Suppressor macrophage treated with lipopolysaccharide for 1 hour (primary cell): ENCODE results near the gene PPP1R8.
"Not testable (repeated sequence)": the region's sequence is repeated elsewhere in the genome, so short reads cannot be mapped to it uniquely, and the experiment has no call there.

Source experiments
- DNase-seq, 3 donors: peaks; one replicate each; pipeline ENCODE4 v3.0.0-alpha.2; 2020 to 2022

PPP1R8 gene

GRCh38 chr1:27833470-27833869 lies 2.9 kb downstream of the PPP1R8 start:
- DNase-seq: no peak

DNA sequence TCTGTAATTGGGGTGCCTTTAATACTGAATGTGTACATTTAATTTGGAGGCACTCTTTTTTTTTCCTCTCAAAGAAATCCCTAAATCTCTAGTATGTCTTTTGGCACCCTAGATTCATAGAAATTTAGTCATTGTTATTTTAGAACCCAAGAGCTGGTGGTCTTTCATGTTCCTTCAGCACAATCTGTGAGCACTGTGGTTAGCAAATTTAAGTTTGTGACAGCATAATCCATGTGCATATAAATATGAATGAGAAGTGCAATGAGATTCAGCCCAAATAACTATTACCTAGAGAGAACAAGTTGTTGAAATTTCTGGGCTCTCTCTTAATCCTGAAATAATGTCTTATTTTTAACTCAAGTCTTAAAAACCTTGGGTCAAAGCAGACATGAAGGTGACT lies 4.5 kb downstream of the PPP1R8 start:
- DNase-seq: no peak

- no peak for DNase-seq
Observed at GRCh38 chr1:27835501-27835900, 4.9 kb downstream of the PPP1R8 start.

- no peak for DNase-seq
Observed at GRCh38 chr1:27849951-27850350, 19.4 kb downstream of the PPP1R8 start.

- DNase-seq: no peak
Observed at GRCh38 chr1:27855085-27855484, 24.5 kb downstream of the PPP1R8 start.

DNA sequence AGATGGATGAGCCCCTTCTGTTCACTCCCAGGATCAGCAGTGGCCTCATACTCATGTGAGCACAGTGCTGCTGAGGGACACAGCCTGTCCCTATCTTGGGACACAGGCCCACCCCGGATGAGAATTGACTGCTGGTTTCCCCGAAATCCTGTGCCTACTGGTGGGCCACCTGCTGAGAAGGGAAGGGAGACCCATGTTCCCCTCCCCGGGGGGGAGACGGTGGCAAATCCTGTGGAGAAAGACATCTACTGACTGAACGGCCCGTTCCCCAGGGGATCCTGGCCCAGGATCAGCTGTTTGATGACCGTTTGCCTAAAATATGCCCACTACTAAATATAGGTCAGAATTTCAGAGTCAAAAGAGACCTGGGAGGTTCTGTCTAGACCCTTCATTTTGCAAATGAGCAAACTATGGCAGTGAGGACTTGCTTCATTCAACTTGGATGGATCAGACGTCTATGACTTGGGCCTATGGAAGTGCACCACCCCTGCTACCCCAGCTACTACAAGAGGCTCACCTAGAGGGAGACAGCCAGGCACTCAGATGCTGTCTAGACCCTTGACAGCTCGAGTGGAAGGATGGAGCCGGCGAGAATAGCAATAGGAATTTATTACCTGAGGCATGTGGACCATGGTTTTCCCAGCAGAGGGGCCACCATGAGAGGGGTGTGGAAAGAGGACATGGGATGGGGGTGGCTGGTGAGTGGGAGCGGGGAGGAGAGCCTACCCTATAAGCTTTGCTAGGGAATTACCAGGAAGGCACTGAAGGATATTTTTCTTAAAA lies 26.2 kb downstream of the PPP1R8 start:
- DNase-seq: no peak

DNA sequence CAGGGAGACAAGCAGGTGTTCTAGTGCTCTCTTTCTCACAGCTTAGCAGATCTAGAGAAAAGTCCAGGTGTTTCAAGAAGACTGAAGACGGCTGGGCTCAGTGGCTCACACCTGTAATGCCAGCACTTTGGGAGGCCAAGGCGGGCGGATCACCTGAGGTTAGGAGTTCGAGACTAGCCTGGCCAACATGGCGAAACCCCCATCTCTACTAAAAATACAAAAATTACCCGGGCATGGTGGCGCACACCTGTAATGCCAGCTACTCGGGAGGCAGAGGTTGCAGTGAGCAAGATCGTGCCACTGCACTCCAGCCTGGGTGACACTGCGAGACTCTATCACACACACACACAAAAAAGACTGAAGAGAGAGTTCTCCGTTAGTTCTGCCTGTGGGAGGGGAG lies 27.0 kb downstream of the PPP1R8 start:
- DNase-seq: not testable (repeated sequence)

DNA sequence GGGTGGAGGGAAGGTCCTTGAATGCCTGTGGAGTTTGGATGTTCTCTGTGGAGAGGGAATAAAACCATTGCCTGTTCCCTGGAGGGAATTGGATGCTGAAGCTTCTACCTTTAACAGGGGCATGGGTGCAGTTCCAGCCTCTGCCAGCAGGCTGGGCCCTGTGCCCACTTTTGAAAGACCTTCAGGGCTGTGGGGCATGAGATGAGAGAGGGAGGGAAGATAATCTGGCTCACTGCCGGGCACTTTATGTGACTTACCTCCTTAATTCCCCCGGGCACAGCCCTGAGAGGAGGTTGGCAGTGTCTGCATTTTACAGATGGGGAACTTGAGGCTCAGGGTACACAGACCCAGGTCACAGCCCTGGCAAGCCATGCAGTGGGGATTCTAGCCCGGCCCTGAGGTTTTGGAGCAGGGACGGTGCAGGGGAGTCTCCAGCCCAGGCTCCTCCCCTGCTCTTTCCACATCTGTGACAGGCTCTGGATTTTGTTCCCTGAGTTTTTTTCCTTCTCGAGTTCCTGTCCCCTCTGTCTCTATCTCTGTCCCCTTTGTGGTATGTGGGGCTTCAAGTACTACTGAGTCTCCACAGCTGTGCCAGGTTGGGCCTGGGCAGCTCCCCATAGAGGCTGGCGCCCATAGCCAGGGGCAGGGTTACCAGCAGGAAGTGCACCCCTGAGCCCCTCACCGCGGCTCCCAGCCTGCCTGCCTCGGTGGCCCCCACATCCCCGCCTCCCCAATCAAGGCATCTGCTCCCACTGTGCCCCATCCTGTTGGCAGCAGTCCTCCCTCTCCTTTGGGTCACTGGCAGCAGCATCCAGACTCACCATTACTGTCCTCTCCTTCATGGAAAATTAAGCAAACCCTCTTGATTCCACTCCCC lies 27.7 kb downstream of the PPP1R8 start:
- DNase-seq: peak; percentile 89 to 91 (median 91)

- DNase-seq: peak in 1 of 3 donors; percentile 49
Observed at GRCh38 chr1:27858949-27859576, 28.5 kb downstream of the PPP1R8 start.

DNA sequence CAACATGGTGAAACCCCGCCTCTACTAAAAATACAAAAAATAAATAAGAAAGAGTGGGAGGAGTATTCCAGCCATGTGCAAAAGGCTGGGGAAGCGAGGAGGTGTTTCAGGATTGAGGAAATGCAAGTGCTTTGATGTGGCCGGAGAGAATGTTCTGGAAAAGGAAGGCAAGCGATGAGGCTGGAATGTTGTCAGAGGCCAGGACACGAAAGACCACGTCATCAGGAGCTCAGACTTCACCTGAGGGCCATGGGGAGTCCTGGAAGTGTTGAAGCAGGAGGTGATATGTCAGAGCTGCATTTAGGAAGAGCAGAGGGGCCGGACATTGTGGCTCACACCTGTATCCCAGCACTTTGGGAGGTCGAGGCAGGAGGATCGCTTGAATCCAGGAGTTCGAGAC lies 30.9 kb downstream of the PPP1R8 start:
- DNase-seq: no peak

- DNase-seq: no peak
Observed at GRCh38 chr1:27862004-27862403, 31.4 kb downstream of the PPP1R8 start.

- DNase-seq: peak; percentile 95 to 99 (median 97)
Observed at GRCh38 chr1:27862671-27863537, 32.3 kb downstream of the PPP1R8 start.

DNA sequence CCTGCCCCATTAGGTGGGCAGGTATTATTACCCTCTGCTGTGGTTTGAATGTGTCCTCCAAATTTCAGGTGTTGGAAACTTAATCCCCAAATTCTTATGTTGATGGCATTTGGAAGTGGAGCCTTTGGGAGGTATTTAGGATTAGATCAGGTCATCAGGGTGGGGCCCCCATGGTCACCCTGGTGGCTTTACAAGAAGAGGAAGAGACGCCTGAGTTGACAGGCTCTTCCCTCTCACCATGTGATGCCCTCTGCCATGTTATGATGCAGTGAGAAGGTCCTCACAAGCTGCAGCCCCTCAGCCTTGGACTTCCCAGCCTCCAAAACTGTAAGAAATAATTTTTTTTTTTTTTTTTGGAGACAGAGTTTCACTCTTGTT lies 32.9 kb downstream of the PPP1R8 start:
- peak; percentile 55 to 76 (median 73) for DNase-seq

DNA sequence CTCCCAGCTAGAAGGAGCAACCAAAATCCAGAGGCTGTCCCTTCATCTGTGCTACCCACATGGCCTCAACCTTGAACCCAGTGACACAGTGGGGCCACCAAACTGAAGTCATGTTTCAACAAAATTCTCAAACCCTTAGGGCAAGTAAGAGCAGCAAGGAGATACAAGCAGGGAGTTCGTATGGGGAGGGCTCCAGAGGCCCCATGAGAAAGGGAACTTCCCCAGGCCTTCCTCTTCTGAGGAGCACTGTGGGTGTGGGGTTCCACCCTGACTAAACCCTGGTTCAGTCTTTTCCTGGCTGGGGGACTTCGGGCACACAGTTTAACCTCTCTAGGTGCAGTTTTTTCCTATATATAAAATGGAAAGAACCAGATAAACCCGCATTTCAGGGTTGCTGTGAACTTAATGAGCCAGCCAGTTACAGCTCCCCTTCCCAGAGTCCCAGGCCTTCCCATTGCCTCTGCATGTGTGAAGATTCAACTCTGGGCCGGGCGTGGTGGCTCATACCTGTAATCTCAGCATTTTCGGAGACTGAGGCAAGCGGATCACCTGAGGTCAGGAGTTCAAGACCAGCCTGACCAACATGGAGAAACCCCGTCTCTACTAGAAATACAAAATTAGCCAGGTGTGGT lies 33.8 kb downstream of the PPP1R8 start:
- peak; percentile 92 to 95 (median 94) for DNase-seq

DNA sequence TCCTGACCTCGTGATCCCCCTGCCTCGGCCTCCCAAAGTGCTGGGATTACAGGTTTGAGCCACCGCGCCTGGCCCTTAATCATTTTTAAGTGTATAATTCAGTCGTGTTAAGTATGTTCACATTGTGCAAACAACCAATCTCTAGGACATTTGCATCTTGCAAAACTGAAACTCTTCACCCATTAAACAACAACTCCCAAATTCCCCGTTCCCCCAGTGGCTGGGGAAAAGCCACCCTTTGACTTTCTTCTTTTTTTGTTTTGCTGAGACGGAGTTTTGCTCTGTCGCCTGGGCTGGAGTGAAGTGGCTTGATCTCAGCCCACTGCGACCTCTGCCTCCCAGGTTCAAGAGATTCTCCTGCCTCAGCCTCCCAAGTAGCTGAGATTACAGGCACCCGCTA lies 35.2 kb downstream of the PPP1R8 start:
- peak; percentile 85 to 88 (median 86) for DNase-seq

DNA sequence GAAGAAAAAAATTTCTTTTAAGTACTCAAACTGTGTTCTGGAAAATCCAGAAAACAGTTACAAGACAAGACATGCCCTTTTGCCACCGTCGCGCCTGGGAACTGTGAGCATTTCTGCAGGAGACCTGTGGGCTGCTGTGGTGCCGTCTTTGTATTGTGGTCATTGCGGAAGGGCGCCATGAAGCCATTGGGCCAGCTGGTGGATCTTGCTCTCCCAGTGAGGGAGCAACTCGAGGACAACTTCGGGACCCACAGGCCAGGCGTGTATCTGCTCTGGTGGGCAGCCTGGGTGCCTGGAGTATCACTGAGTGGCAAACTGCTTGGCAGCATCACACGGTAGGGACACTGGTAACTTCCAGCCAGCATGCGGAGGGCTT lies 38.0 kb downstream of the PPP1R8 start:
- no peak for DNase-seq

DNA sequence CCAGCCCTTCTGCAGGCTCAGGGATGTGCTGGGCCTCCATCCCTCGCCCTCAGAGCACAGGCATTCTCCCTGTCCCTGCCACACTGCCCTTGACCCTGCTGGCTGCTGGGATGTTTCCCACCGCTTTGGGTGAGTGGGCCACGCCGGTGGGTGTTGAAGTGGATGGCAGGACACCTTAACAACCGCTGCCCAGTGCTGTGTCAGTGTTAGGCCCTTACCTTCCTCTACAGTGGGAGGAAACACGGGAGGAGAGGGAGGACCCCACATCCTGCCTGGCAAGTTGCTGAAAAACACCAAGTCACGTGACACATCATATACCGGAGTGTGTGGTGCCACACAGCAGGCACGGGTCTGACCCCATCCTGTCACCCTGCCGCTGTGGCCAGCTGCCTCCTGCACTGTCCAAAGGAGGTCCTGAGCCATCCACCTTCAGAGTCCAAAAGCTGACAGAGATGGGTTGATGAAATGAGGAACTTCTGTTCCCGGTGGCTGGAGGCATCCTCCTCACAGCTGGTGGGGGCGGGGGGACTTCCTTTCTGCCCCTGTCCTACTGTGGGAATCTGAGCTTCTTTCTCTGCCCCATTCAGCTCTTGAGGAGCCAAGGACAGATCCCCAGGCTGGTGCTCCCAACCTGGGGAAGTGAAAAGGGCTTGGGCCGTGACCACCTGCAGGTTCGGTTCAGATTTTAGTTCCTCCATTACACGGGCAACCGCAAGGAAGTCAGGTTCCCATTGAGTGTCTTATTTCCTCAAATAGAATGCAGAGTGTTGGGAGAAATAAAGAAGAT lies 38.5 kb downstream of the PPP1R8 start:
- peak; percentile 70 to 81 (median 71) for DNase-seq

GRCh38 chr1:27869719-27870085 lies 39.1 kb downstream of the PPP1R8 start:
- no peak for DNase-seq

DNA sequence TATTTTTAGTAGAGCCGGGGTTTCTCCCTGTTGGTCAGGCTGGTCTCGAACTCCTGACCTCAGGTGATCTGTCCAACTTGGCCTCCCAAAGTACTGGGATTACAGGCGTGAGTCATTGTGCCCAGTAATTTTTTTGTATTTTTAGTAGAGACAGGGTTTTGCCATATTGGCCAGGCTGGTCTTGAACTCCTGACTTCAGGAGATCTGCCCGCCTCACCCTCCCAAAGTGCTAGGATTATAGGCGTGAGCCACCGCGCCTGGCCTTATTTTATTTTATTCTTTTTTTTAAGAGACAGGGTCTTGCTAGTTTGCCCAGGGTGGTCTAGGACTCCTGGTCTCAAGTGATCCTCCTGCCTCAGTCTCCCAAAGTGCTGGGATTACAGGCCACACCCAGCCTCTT lies 40.5 kb downstream of the PPP1R8 start:
- DNase-seq: not testable (repeated sequence)

GRCh38 chr1:27872059-27872801 lies 41.6 kb downstream of the PPP1R8 start, which contains the start of gene THEMIS2:
THEMIS2 (plus strand) TSS chr1:27872544; CDS start chr1:27872572, 28 bp downstream.
- DNase-seq: peak; percentile 76 to 94 (median 84)
